ENCODE results near the gene CHRNB2. TPM values are rescaled to one million over a fixed set of nuclear protein-coding genes. Genes with fewer than 3 reads are reported as not detected.

Gene CHRNB2
- total RNA-seq, 4 donors from 2014 or later: not detected

- in situ Hi-C loops (cut with MboI; ENCODE audit: low sequenced_read_pairs in 4 of 4) (no loop called here), intact Hi-C loops (cut with DNase I; ENCODE audit: low total_unique reads) (loop anchor here (1.0 kb wide), 1 partner anchor 20 kb away; the partner anchor contains the start of gene ADAR)
- ATAC-seq (peak; percentile 16 to 39), DNase-seq (no peak)
- peak overlapping the region; percentile 82 to 89 (median 84) for H3K27ac ChIP-seq
- H3K36me3 ChIP-seq: no peaks in the 10 kb centered on the region
- H3K4me3 ChIP-seq: peak overlapping the region; percentile 91 to 100 (median 95)
- peaks cover 13 to 18% of the 10 kb centered on the region in 2 donors for H3K4me1 ChIP-seq
- peaks cover 0 to 7% (median 0%) of the 10 kb centered on the region in 3 donors for H3K9me3 ChIP-seq
- H3K27me3 ChIP-seq: no peaks in the 10 kb centered on the region
- TF ChIP-seq CTCF (IDR thresholded peaks at IDR 0.05 in 4 of 5, conservative IDR thresholded peaks at IDR 0.05 in 1 of 5) (no peak), POLR2A (IDR thresholded peaks at IDR 0.05) (no peak)
Measured at GRCh38 chr1:154628121-154628405, 60.5 kb downstream of the CHRNB2 start.

GRCh38 chr1:154629061-154629674, 61.6 kb downstream of the CHRNB2 start:
- H3K4me3 ChIP-seq: no peak overlapping the region
- peaks cover 13 to 18% of the 10 kb centered on the region in 2 donors for H3K4me1 ChIP-seq
- intact Hi-C loops (cut with DNase I; ENCODE audit: low total_unique reads) (no loop called here), in situ Hi-C loops (cut with MboI; ENCODE audit: low sequenced_read_pairs in 4 of 4) (no loop called here)
- H3K36me3 ChIP-seq: no peaks in the 10 kb centered on the region
- no peak for DNase-seq
- TF ChIP-seq CTCF (IDR thresholded peaks at IDR 0.05 in 4 of 5, conservative IDR thresholded peaks at IDR 0.05 in 1 of 5) (no peak), POLR2A (IDR thresholded peaks at IDR 0.05) (no peak)
- no peak overlapping the region for H3K27ac ChIP-seq
- peaks cover 0 to 7% (median 0%) of the 10 kb centered on the region in 3 donors for H3K9me3 ChIP-seq
- no peak for ATAC-seq
- H3K27me3 ChIP-seq: no peaks in the 10 kb centered on the region

Other genes with a start within 250 kb of the CHRNB2 start
- gene AQP10, start 246.7 kb upstream of the CHRNB2 start, total RNA-seq: not detected
- 10 to 100 TPM in 1 of 4 donors, 1 to 10 TPM in 3; 5.8 to 22.5 (median 7.2) TPM for gene ATP8B2, start 242.3 kb upstream of the CHRNB2 start, total RNA-seq
- 100 to 1,000 TPM; 271 to 435 (median 367) TPM for gene IL6R, start 162.4 kb upstream of the CHRNB2 start, total RNA-seq
- gene TDRD10, start 65.6 kb upstream of the CHRNB2 start, total RNA-seq: 1 to 10 TPM in 1 of 4 donors, under 1 TPM in 3; 0.61 to 4.2 (median 0.62) TPM
- 1 to 10 TPM; 5.0 to 6.9 (median 6.2) TPM for gene SHE, start 65.4 kb upstream of the CHRNB2 start, total RNA-seq
- gene UBE2Q1, start 9.1 kb upstream of the CHRNB2 start, total RNA-seq: 10 to 100 TPM; 18.8 to 42.8 (median 24.1) TPM
- gene ADAR, start 40.4 kb downstream of the CHRNB2 start, total RNA-seq: 10 to 100 TPM; 16.4 to 38.4 (median 19.0) TPM

Measured in gastrocnemius medialis (tissue), 4 donors.